ENCODE results near the gene GRIK2. TPM values are rescaled to one million over a fixed set of nuclear protein-coding genes. Genes with fewer than 3 reads are reported as not detected.
A peak's percentile ranks its signal among the peaks of the same experiment; 100 is the strongest.

The GRIK2 gene
- total RNA-seq, 1 experiment from 2014 or later, result 0.70 TPM

DNA sequence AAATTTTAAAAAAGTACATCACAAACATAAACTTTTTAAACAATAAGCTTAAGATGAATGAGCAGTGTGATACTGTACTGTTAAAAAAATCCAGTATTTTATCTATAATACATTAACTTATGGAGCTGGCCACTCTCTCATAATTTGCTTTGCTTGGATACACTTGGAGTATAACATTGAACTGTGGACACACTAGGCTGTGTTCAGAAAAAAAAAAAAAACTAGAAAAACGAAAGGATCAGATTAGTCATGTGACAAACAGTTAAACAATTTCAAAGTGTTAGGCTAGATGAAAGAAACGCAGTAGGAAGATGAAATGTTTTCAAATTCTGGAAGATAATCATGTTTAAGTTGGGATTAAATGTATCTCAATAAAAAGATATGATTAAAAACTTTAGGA lies 220.0 kb downstream of the GRIK2 start:
- H4K20me1 ChIP-seq (ENCODE audit: control insufficient read depth, insufficient read depth, insufficient read length), result no peaks in the 10 kb centered on the region
- H3K9ac ChIP-seq (ENCODE audit: extremely low read depth, insufficient read length, low read length), result no peak overlapping the region
- H4K5ac ChIP-seq (ENCODE audit: insufficient read length, low read depth, low read length), result no peak overlapping the region
- no peaks in the 10 kb centered on the region for H3K9me3 Mint-ChIP-seq
- H3K56ac ChIP-seq (ENCODE audit: insufficient read length, low read depth, low read length), result no peak overlapping the region
- no peaks in the 10 kb centered on the region for H3K27me3 ChIP-seq (ENCODE audit: insufficient read depth, low read length)
- no peak overlapping the region for H4K8ac ChIP-seq (replicated peaks; ENCODE audit: insufficient read length, low read depth, low read length)
- no peak overlapping the region for H2BK12ac ChIP-seq (ENCODE audit: insufficient read length, low read depth, low read length)
- no peak overlapping the region for H2BK120ac ChIP-seq (ENCODE audit: low read depth, low read length, poor library complexity, severe bottlenecking)
- H3K79me2 ChIP-seq (ENCODE audit: insufficient read depth, low read length), result no peaks in the 10 kb centered on the region
- H3K36me3 Mint-ChIP-seq (ENCODE audit: insufficient read depth in 1 of 3, low read depth in 3 of 3), result peaks cover 0 to 6% (median 0%) of the 10 kb centered on the region in 3 experiments; a peak in 3 of 7 replicates
- TF ChIP-seq, protein P1, sequence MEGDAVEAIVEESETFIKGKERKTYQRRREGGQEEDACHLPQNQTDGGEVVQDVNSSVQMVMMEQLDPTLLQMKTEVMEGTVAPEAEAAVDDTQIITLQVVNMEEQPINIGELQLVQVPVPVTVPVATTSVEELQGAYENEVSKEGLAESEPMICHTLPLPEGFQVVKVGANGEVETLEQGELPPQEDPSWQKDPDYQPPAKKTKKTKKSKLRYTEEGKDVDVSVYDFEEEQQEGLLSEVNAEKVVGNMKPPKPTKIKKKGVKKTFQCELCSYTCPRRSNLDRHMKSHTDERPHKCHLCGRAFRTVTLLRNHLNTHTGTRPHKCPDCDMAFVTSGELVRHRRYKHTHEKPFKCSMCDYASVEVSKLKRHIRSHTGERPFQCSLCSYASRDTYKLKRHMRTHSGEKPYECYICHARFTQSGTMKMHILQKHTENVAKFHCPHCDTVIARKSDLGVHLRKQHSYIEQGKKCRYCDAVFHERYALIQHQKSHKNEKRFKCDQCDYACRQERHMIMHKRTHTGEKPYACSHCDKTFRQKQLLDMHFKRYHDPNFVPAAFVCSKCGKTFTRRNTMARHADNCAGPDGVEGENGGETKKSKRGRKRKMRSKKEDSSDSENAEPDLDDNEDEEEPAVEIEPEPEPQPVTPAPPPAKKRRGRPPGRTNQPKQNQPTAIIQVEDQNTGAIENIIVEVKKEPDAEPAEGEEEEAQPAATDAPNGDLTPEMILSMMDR (conservative IDR thresholded peaks at IDR 0.05), result no peak
- no peaks in the 10 kb centered on the region for H3K23me2 ChIP-seq (ENCODE audit: insufficient read length, low read depth, low read length, poor library complexity, severe bottlenecking)
- H4K91ac ChIP-seq (ENCODE audit: insufficient read length, low read depth, low read length), result no peak overlapping the region
- H3K4me3 Mint-ChIP-seq, result no peak overlapping the region
- peaks cover 4% of the 10 kb centered on the region; the same call in 1 of the 2 replicates for H3K4me1 ChIP-seq (ENCODE audit: insufficient read depth, low read length)
- no peak overlapping the region for H3K14ac ChIP-seq (ENCODE audit: insufficient read depth, low read length)
- no peak overlapping the region for H2BK20ac ChIP-seq (ENCODE audit: low read depth, low read length, poor library complexity, severe bottlenecking)
- H3T11ph ChIP-seq (ENCODE audit: low read length), result no peak overlapping the region
- no peak overlapping the region for H2AFZ ChIP-seq (ENCODE audit: low read length)
- H3K4me1 Mint-ChIP-seq, result peaks cover 34 to 40% of the 10 kb centered on the region in 2 experiments
- no peak overlapping the region for H2BK5ac ChIP-seq (ENCODE audit: insufficient read length, low read length)
- H3K79me1 ChIP-seq (ENCODE audit: insufficient read depth, low read depth, low read length, poor library complexity, severe bottlenecking), result no peaks in the 10 kb centered on the region
- no peak overlapping the region for H2AK5ac ChIP-seq (ENCODE audit: insufficient read length, low read length)
- no peak for DNase-seq
- H3K4me2 ChIP-seq (ENCODE audit: insufficient read depth, insufficient read length, low read length), result no peak overlapping the region
- no peak overlapping the region for H3K27ac ChIP-seq (ENCODE audit: insufficient read length, low read depth, low read length)
- no peaks in the 10 kb centered on the region for H3K9me3 ChIP-seq (ENCODE audit: control insufficient read depth, low read depth, low read length)
- H3K27me3 Mint-ChIP-seq (ENCODE audit: low read depth), result no peaks in the 10 kb centered on the region
- no CpG with 5 or more reads among the region's 2 CpGs for WGBS (ENCODE audit: extremely low coverage, insufficient read length, low lambda C conversion rate)
- no peak overlapping the region for H3K4ac ChIP-seq (ENCODE audit: low read depth, low read length)
- H3K27ac Mint-ChIP-seq, result peak overlapping the region; percentile 40 to 72 (median 45); a peak in 5 of 7 replicates
- no peak overlapping the region for H3K23ac ChIP-seq (ENCODE audit: insufficient read length, low read depth, low read length)
- no peak overlapping the region for H3K18ac ChIP-seq (ENCODE audit: insufficient read length, low read depth, low read length)
- H2BK15ac ChIP-seq (ENCODE audit: low read depth, low read length), result no peak overlapping the region

Data from H9 (cell line).